ENCODE measurements around the gene PTPN4. TPM values are rescaled to one million over a fixed set of nuclear protein-coding genes. Genes with fewer than 3 reads are reported as not detected.

Gene PTPN4
- total and polyA plus RNA-seq, 3 donors from 2014 or later, result 19.7 to 80.5 (median 58.5) TPM

- intact Hi-C loops (cut with DNase I; ENCODE audit: low total_unique reads), result no loop called here
- 40 to 67% methylated on average over 2 of the region's 2 CpGs for WGBS, 2 donors
- Histone ChIP-seq H3K27me3 (no peaks in the 10 kb centered on the region), H3K9me3 (no peaks in the 10 kb centered on the region), H3K36me3 (ENCODE audit: low read depth, missing control alignments) (no peaks in the 10 kb centered on the region), H3K4me1 (no peaks in the 10 kb centered on the region), H3K4me3 (no peak overlapping the region), H3K27ac (no peak overlapping the region)
- TF ChIP-seq CTCF (IDR thresholded peaks at IDR 0.05) (no peak), POLR2A (IDR thresholded peaks at IDR 0.05) (no peak)
- DNase-seq, result no peak
Measured at GRCh38 chr2:119745566-119745965, 14.2 kb upstream of the PTPN4 start.

GRCh38 chr2:119746836-119747686 lies 12.7 kb upstream of the PTPN4 start:
- Histone ChIP-seq H3K27me3 (no peaks in the 10 kb centered on the region), H3K4me3 (no peak overlapping the region), H3K4me1 (no peaks in the 10 kb centered on the region), H3K27ac (no peak overlapping the region), H3K9me3 (no peaks in the 10 kb centered on the region), H3K36me3 (ENCODE audit: low read depth, missing control alignments) (no peaks in the 10 kb centered on the region)
- intact Hi-C loops (cut with DNase I; ENCODE audit: low total_unique reads), result no loop called here
- TF ChIP-seq POLR2A (IDR thresholded peaks at IDR 0.05), result no peak
- no peak for TF ChIP-seq CTCF (IDR thresholded peaks at IDR 0.05)
- no peak for DNase-seq
- 87 to 90% methylated on average over 10 to 15 of the region's 15 CpGs for WGBS, 2 donors

- 90 to 97% methylated on average over 4 of the region's 4 CpGs for WGBS, 2 donors
- Histone ChIP-seq H3K27me3 (no peaks in the 10 kb centered on the region), H3K36me3 (ENCODE audit: low read depth, missing control alignments) (no peaks in the 10 kb centered on the region), H3K9me3 (no peaks in the 10 kb centered on the region), H3K4me1 (no peaks in the 10 kb centered on the region), H3K4me3 (no peak overlapping the region), H3K27ac (no peak overlapping the region)
- no peak for DNase-seq
- TF ChIP-seq CTCF (IDR thresholded peaks at IDR 0.05) (no peak), POLR2A (IDR thresholded peaks at IDR 0.05) (no peak)
- intact Hi-C loops (cut with DNase I; ENCODE audit: low total_unique reads), result no loop called here
Measured at GRCh38 chr2:119748135-119748534, 11.6 kb upstream of the PTPN4 start.

- Histone ChIP-seq H3K4me3 (no peak overlapping the region), H3K36me3 (ENCODE audit: low read depth, missing control alignments) (no peaks in the 10 kb centered on the region), H3K4me1 (no peaks in the 10 kb centered on the region), H3K27me3 (no peaks in the 10 kb centered on the region), H3K27ac (no peak overlapping the region), H3K9me3 (no peaks in the 10 kb centered on the region)
- 96 to 97% methylated on average over 1 of the region's 1 CpG for WGBS, 2 donors
- TF ChIP-seq POLR2A (IDR thresholded peaks at IDR 0.05) (no peak), CTCF (IDR thresholded peaks at IDR 0.05) (no peak)
- DNase-seq, result no peak
- intact Hi-C loops (cut with DNase I; ENCODE audit: low total_unique reads), result no loop called here
Measured at GRCh38 chr2:119749477-119750012, 10.2 kb upstream of the PTPN4 start.

Data from testis (tissue), 3 donors.